NCI-H1105 treated with DMSO at 0.1 percent for 48 hours (cell line): ENCODE measurements around the gene IZUMO1R.
"Not testable (repeated sequence)": the region's sequence is repeated elsewhere in the genome, so short reads cannot be mapped to it uniquely, and the experiment has no call there.

Experiments used
- DNase-seq: peaks from one replicate; lab custom pipeline; 2025; lab: John Stamatoyannopoulos, UW

IZUMO1R gene

DNA sequence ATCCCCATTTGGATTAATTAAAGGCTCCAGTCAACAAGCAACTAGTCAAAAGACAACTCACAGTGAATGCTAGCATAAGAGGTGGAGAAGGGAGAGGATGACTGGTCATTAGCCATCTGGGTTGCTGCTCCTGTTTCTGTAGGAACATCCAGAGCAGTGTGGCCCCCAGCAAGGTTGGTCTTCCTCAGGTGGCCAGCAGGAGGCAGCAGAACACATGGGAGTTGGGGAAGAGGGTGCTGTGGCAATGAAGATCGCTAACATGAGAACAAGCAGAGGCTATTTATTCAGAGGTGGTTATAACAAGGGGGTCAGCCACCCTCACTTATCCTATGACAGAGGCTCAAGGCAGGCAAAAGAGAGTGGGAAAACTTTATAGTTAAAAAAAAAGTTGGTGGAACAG is 21.3 kb downstream of the IZUMO1R start:
- no peak for DNase-seq

DNA sequence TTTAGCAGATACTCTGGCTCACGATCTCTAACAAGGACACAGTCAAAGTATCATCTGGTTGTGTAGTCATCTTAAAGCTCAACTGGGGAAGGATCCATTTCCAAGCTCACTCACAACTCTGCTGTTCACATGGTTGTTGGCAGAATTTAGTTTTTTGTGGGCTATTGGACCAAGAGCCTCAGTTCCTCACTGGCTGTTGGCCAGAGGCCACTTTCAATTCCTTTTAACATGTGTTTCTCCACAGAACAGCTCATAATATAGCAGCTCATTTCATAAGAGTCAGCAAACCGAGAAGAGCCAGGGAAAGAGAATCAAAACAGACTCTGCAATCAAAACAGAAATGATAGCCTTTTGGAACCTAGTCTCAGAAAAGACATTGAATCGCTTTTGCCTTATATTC is 22.6 kb downstream of the IZUMO1R start:
- DNase-seq = no peak

DNA sequence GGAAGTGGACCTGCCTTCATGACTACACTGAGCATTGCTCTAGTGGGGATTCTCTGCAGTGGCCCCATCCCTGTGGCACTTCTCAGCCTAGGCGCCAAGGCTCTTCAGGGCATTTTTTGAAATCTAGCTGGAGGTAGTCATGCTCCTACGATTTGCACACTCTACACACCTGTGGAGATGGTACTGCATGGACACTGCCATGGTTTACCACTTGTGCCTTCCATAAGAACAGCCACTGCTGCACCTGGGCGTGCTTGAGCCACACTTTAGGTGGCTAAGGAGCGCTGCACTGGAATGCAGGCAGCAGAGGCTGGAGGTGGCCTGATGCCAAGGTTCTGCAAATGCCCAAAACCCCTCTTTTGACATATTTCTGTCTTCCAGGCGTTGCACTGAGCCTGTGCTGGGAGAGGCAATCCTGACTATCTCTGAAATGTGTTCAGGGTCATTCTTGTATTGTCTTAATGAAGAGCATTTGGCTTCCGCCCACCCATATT is 24.3 kb downstream of the IZUMO1R start:
- no peak for DNase-seq

DNA sequence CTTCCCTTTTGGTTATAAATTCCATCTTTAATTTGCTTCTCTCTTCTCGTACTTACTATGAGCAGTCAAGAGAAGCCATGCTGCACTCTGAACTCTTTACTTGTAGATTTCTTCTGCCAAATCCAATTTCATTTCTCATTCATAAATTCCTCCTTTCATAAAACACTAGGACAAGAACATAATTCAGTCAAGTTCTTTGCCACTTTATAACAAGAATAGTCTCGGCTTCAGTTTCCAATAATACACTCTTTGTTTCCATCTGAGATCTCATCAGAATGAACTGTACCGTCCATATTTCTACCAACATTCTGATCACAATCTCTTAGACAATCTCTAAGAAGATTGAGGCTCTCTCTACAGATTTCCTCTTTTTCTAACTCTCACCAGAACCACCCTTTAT is 25.1 kb downstream of the IZUMO1R start:
- DNase-seq = no peak

DNA sequence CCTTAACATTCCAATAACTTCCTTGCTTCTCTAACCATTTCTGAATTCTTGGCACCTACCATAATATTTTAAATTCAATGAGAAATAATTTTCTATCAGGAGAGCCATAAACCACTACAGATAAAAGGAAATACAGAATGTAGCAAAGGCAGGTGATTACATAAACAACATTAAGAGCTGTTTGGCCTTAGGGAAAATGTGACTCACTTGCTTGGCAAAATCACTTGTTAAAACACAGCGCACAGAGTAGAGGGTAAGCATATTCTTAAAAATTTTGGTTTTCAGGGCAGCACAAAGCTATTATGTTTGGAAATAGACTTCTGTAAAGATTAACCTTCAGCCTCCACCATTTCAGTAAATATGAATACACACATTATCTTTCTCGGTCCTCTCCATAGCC is 26.4 kb downstream of the IZUMO1R start:
- no peak for DNase-seq

DNA sequence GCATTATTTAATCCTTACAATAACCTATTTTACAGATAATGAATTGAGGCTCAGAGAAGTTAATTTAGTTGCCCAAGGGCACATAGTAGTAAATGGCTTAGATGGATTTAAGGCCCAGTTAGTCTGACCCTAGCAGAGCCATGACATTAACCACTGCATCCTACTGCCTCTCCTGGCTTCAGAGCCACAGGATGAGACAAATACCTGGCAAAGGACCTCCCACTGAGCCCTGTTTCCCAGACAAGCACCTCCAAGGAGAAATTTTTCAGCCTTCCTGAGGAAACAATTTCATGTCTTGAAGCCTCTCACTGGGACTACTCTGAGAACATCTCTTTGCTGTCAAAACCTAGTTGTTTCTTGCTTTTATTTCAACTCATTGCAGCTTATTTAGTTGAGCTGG is 28.4 kb downstream of the IZUMO1R start:
- DNase-seq = no peak

DNA sequence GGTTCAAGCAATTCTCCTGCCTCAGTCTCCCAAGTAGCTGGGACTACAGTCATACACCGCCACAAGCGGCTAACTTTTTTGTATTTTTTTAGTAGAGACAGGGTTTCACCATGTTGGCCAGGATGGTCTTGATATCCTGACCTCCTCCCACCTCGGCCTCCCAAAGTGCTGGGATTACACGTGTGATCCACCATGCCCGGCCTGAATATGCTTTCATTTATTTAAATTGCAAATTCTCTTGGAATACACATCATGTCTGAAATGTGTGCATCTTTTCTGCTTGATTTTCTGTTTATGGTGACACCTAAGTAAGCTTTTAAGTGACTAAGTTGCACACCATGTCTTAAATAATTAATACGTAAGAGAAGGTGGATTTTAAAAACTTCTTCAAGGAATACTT is 31.7 kb downstream of the IZUMO1R start:
- DNase-seq = no peak

DNA sequence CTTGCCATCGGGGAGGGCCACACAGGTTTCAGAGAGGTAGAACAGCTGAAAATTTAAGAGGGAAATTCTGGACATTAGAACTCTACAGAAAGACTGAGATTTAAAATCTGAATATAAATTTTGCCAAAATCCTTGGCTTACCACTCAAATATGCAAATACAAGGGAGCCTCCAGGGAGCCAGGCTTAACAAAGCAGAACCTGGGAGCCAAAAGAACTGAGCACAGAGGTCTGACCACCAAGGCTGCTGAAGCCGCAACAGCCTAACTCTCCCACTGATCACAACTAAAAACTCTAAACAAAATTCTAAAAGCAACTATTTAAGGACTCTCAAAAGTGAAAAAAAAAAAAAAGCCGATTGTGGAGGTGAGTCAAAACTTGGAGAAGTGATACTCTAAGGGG is 34.3 kb downstream of the IZUMO1R start:
- no peak for DNase-seq

DNA sequence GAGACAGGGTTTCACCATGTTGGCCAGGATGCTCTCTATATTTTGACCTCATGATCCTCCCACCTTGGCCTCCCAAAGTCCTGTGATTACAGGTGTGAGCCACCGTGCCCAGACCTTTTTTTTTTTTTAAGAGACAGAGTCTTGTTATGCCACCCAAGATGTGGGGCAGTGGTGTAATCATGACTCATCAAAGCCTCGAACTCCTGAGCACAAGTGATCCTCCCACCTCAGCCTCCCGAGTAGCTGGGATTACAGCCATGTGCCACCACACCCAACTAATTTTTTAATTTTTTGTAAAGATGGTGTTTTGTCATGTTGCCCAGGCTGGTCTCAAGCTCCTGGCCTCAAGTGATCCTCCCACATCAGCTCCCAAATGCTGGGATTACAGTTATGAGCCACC is 37.9 kb downstream of the IZUMO1R start:
- DNase-seq = no peak

DNA sequence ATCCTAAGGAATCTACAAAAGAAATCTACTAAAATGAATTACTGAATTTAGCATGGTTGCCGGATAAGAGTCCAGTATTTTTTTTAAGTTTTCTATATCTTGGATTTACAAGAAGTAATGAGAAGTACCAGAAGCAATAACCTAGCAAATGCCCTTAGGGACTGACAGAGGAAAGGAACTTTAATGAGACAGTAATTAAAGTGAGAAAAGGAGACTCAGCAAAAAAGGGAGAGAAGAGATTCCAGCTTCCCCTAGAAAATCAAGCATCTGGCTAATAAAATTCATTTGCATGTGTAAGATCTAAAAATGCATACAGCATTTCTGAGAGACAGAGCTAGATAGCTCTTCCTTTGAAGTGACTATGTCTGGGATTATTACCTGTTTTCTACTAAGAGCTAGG is 39.1 kb downstream of the IZUMO1R start:
- no peak for DNase-seq

DNA sequence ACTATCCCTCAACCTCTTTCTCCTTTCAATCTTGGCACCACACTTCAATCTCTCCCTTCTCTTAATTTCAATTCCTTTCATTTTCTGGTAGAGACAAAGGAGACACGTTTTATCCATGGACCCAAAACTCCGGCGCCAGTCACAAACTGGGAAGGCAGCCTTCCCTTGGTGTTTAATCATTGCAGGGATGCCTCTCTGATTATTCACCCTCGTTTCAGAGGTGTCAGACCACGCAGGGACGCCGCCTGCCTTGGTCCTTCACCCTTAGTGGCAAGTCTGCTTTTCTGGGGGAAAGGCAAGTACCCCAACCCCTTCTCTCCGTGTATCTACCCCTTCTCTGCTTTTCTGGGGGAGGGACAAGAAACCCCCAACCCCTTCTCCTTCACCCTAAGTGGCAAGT is 41.9 kb downstream of the IZUMO1R start:
- not testable (repeated sequence) for DNase-seq

DNA sequence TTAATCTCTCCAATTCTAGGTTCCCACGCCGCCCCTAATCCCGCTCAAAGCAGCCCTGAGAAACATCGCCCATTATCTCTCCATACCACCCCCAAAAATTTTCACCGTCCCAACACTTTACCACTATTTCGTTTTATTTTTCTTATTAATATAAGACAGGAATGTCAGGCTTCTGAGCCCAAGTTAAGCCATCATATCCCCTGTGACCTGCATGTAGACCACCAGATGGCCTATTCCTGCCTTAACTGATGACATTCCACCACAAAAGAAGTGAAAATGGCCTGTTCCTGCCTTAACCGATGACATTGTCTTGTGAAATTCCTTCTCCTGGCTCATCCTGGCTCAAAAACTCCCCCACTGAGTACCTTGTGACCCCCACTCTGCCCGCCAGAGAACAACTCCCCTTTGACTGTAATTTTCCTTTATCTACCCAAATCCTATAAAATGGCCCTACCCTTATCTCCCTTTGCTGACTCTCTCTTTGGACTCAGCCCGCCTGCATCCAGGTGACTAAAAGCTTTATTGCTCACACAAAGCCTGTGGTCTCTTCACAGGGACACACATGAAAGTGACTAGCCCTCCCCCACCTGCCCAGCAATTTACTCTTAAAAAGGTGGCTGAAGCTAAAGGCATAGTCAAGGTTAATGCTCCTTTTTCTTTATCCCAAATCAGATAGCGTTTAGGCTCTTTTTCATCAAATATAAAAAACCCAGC is 46.6 kb downstream of the IZUMO1R start:
- DNase-seq = not testable (repeated sequence)
